Left lobe of liver (tissue), 2 donors: ENCODE measurements around the gene MID1. TPM values are rescaled to one million over a fixed set of nuclear protein-coding genes. Genes with fewer than 3 reads are reported as not detected.

Experiments used
- ATAC-seq: fragments of 200-7000 bp; cut with Tn5 transposase; one replicate; pipeline ENCODE4 v1.9.1; 2020; ENCODE audit warnings: mild to moderate bottlenecking, moderate library complexity
- DNase-seq: peaks from one replicate; pipeline ENCODE4 v3.0.0-alpha.2; 2020; ENCODE audit warnings: low spot score
- total RNA-seq: library from RNA; stranded (reverse); gene quantifications from one replicate; pipeline ENCODE4 v1.2.1, GENCODE V29; 2021
- donor health status: DM: no; HTN: no; CAD: no; lungs with moderate emphysema.
- donor health status: DM: no; HTN: yes; CAD: no.

MID1 gene
- total RNA-seq, 1 donor from 2014 or later = 2.4 TPM

DNA sequence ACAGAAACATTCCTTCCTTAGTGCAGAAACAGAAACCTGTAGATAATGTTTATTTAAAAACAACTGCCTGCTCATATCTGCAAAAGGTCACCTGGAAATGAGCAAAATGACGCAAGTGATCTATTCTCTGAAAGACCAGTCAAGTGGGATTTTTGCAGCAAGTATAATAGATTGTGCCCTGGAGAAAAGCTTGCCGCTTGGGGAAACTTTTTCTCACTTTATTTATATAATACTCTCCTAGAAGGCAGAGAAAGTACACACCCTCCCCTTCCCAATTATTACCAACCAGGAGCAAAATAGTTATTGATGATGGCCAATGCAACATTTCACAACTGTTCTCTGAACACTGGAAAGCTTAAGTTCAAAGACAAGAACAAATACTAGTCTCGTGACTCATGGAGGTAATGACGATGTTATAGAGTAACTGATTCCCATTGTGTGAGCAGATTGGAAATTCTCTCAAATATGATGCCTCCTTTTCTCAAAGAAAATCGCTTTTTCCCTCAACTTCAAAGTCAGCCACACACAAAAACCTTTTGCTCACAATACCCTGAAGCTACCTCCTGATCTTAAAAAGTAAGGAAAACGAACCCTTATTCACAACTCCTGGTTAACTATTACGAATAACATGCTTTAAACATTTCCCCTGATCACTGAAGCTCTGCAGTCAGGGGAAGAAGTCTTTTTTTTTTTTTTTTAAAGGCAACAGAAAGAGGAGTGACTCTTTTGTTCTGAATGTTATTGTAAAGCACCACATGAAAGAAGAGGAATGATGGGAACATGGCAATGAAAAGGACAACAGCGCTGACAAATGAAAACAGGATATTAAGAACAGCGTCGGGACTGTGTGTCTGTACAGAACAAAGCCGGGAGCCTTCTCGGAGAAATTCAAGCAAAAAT, 41.0 kb downstream of the MID1 start:
- ATAC-seq = peak; percentile 51
- DNase-seq = no peak

DNA sequence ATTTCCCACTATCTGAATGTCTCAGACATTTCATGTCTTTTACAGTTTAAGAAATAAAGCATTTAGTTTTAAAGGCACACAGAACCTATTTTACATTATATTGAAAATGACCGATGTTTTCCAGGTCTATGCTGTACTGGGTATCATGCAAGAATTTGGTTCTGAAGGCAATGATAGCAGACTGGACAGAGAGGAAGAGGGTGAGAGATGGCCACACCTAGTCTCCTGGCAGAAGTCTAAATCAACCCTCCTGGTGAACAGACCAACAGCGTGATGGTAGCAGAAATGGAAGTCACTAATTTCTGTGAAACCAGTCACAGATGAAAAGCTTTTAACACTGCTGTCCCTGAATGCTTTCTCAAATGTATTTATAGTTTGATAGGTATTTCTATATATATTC, 41.9 kb downstream of the MID1 start:
- ATAC-seq (no peak), DNase-seq (no peak)

DNA sequence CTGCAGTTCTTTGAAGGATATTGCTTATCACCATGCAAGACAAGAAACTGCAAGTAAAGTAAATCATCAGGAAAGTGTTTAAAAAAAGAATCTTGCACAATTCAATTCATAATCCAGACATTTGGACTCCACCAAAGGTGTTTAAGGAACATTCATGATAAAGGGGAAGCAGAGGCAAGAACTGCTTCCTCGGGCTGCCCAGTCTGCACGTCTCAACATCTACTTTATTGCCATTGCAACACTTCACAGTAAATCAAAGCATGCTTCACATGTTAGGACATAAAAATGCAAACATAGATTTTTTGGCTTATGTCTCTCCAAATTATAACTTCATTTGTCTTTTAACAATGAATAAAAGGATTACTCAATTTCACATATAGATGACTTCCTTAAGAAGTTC, 42.5 kb downstream of the MID1 start:
- DNase-seq (no peak), ATAC-seq (no peak)

DNA sequence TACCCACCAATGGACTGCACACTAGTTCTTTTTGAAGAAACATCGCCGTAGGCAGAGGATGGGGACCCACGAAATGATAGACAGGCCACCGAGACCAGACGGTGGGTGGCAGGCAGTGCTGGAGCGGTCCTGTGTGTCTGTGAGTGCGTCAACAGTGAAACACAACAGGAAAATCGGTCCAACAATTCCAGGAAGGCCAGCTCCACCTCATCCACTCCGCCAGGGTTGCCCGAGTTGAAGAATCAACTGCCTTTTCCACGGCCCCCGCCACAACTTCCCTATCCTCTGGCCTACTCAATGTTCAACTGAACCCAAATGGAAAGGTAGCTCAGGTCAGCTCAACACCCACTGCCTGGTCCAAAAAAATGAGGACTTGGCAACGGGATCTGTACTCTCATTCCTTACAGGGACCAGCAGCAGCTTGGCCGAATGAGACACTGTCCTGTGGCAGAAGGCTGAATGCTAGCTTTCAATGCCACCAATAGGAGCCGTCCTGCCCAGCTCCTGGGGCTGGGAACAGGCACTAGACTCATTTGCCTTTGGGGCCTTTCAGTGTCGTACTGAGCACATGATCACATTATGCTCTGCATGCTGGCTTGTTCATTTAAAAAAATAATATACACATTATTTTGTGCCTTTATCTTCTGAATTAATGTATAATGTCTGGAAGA, 43.5 kb downstream of the MID1 start:
- DNase-seq = no peak
- ATAC-seq = no peak

DNA sequence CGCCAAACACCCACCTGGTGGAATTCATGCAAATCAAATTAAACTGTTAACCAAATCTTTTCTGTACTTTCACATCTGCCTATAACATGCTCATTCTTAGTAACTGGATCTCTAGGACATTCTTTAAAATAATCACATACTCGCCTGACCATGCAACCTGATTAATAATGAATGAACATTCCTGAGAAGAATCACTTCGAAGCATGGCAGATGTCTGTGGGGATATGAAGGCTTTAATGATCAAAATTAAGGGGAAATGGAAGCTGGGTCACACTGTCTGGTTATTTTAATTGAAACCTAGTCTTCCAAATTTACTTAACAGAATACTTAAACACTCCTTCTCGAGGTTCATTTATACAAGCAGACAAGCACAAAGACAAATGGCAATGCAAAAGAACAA, 44.2 kb downstream of the MID1 start:
- ATAC-seq = no peak
- DNase-seq = no peak

DNA sequence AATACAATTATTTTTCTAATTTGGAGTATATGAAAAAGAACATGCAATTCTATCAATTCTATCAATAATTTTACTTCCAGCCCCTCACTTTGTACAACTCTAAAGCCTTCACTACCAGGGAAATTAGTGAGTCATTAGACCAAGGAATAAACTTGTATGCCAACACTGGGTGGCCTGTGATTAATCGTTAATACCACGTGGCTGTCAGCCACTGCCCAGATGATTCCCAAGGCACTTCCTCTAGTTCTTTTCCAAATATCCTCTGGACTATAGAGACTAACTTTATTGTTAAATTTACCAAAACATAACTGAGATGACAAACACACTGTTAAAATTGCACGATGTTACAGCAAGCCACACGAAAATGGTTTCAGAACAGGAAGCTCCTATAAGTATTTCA, 45.7 kb downstream of the MID1 start:
- ATAC-seq = no peak
- DNase-seq = no peak

DNA sequence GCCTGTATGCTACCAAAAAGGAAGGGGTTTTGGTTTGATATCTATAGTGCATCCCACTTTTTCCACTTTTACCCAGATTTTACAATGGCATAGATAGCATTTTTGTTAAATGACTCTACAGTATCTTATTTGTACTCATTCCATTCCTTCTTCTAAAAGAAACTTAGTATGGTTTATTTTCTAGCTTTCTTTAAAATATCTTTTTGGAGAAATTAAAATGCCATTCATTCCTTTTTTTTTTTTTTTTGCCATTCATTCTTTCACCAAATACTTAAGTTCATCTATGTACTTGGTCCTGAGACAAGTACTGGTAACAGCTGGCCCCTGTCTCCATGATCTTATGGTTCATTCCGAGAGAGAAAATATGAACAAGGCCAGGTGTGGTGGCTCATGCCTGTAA, 49.1 kb downstream of the MID1 start:
- ATAC-seq (no peak), DNase-seq (no peak)

DNA sequence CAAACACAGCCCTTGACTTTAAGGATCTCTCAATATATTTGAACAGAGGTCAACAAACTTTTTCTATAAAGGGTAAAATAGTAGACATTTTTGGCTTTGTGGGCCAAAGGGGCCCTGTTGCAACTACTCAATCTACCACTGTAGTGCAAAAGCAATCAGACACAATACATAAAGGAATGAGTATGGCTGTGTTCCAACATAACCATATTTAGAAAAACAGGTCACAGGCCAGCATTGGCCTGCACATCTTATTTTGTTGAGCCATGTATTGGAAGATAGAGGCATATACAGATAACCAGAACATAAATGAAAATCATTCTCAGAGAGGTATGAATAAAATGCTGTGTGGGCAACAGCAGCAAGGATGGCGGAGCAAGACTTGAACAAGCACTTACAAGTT, 49.8 kb downstream of the MID1 start:
- DNase-seq (no peak), ATAC-seq (no peak)

DNA sequence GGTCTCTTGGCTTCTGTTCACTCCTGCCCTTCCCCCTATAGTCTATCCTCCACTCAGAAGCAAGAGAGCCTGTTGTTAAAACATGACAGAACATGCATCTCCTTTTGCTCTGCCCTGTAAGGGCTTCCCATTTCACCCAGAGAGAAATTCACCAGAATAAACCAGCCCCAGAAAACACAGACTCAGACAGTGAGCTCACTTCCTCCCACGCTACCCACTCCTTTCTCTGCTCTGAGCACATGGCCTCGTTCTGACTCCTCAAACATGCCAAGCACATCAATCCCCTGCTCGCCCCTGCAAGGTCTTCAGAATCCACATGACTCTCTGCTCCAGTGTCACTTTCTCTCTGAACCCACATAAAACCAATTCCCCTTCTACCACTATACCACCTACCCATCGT, 50.4 kb downstream of the MID1 start:
- ATAC-seq = no peak

DNA sequence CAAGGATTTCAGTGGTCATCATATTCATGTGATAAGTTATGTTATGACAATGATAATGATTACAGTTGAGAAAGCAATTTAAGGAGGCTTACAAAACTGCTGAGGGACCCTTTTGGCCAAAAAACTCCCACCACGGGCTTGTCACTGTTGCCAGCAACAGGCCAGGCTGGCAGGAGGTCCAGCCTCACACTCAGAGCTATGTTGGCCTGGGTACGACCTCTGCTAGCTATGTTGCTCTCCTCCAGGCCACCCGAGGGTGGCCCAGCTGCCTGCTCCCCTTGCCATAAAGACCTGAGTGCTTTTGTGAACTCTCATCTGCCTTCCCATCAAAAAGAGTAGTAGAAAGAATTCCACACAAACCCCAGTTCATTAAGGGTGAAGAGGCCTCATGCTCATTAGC, 52.0 kb downstream of the MID1 start:
- DNase-seq (no peak), ATAC-seq (no peak)

More for the DNA sequence above, 50.4 kb downstream of the MID1 start:
- DNase-seq = no peak

DNA sequence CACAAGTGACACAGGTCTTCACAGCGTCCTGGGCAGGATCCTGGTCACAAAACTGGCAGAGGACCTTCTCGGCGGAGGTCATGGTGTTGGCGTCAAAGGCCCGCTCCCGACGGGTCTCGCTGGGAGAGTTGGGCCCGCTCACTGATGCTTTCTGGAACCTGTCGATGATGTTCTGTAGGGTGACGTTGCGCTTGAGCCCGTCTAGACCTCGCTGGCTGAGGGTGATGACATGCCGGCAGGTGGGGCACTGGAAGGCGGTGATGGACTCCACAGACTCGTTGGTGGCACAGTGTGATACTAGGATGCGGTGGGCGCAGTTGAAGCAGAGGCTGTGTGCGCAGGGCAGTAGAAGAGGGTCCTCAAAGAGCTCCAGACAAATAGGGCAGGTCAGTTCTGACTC, 53.2 kb downstream of the MID1 start:
- DNase-seq (no peak), ATAC-seq (no peak)

DNA sequence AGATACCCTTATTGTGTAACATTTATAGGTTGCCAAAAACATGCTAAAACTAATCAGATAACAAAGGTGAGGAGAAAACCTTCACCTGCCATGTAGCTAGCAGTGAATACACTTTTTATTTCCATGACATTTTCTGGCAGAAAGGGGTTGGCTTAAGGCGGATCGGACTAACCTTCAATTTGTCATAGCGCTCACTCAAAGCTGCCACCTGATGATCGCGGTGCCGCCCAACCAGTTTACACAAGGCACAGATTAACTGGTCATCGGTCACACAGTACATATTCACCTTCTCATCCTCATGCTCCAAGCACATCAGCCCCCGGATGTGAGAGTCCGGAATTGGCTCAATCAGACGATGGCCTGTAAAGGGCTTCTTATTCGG, 53.7 kb downstream of the MID1 start:
- DNase-seq (no peak), ATAC-seq (peak; percentile 80)

DNA sequence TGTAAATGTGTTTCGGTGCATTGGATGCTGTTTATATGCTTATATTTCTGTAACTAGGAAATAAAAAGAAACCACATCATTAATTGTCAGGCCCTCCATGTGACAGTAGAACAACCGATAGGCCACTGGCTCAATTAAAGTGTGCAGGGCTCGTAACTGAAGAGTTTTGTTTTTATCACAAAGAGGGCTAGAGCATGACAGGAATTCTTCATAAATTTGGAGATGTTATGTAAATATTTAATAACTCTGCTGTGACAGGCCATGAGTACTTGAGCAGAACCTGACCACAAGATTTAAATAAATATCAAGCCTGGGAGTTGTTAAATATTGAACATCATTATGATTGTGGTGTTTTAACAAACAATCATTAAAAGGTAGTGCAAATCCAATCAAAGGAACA, 55.9 kb downstream of the MID1 start:
- ATAC-seq (no peak), DNase-seq (no peak)

DNA sequence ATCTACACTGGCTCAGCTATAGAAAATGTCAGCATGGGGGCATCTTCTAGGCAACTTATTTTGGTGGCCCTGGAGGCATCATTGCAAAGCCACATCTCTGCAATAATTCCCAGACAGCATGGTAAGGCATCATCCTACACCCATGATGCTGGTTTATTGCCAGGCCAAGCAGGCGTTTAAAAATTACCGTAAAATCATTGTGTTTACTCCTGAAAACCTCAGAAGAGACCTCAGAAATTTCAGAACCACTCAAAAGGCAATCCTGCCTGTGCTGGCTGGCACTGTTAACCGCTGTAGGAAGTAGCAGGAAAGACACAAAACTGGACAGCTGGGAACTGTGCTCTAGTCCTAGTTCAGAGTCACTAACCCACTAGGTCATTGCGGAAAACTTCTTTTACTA, 63.2 kb downstream of the MID1 start:
- ATAC-seq (no peak), DNase-seq (no peak)

DNA sequence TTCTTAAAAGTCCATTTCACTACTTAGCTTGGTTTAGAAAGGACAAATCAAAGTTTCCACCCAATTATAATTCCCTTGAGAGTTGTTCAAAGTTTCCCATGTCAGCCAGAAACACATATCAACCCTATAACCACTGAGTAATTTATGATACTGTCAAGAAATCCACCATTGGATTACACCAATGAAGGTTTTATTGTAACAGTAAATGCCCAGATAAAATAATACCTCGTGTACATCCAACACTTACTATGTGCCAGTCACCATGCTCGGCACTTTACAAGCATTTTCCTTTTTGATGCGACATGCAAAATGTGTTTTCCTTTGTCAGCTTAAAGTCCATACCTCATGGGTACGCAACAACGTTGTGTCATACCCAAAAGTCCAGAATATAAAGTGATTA, 64.0 kb downstream of the MID1 start:
- ATAC-seq = no peak
- no peak for DNase-seq

DNA sequence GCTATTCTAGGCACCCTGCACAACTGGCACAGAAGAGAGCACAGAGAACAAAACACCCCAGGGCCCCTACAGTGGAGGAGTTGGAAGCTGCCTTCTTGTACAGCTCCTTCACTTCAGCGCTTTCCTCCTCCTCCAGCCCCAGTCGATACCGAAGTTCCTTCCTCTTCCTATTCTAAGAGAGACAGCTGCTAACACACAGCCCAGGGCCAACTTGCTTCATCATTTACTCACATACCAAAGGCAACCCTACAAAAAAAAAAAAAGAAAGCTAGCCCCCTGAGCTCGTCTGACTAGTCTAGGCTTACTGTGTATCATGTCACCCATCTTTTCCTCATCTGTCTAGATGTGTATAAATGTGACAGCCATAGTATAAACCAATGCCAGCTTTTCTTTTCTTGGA, 64.5 kb downstream of the MID1 start:
- DNase-seq (no peak), ATAC-seq (no peak)

DNA sequence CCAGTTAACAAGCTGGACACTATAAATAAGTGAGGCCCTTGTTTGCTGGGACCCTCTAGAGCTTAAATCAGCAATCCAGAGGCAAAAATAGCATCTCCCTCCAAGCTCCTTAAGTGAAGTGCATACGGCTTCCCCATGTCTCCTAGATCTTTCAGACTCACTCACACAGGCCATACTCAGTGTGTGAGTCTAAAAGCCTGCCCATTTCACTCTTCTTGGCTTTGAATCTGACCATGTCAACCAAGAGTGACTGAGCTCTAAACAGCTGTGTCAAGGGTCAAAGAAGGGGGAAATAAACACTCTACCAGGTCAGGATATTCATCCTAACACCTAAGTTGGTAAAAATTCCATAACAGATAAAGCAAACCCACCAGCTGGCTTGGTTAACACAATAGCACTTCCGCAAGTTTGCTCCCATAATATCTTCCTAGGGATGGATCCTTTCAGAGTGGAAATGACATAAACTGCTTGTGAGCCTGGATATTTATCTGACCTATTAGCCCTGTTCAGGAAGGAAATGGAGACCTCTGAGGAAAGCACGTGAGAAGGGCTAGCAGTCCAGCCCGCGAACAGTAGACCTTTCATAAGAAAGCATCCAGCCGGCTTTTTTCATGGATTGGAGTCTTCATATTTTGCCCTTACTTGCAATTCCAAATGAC, 65.6 kb downstream of the MID1 start:
- DNase-seq (no peak), ATAC-seq (no peak)

DNA sequence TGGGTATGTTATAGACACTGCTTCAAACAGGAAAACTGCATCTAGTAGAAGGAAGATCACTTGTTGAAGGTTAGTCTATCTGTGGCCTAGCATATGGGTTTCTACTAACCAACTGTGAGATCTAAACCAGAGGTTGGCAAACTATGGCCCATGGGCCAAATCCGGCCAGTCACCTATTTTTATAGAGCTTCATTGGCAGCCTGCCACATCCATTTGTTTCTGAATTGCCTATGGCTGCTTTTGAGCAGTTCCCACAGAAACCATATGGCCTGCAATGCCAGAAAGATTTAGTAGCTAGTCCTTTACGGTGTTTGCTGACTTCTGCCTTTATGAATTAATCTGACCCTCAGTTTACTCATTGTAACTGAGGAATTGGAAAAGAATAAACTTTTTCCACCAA, 71.1 kb downstream of the MID1 start:
- DNase-seq = no peak

DNA sequence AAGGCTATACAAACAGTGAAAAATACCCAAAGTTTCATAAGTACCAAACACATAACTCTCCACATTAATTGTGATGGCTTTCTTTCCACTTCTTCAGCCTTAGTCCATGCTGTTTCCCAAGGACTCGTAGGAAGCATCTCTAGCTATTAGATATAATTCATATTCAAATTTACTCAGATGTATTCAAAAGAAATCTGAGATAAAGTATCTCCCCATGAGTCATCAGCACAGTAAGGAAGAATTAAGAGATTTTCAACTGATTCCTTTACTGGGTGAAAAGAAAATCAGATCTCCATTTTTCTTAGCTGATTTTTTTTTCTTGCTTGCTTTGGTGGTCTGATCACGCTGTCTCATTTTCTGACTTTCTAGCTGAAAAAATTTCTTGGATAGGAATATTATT, 71.7 kb downstream of the MID1 start:
- ATAC-seq (no peak), DNase-seq (no peak)

More for the DNA sequence above, 71.1 kb downstream of the MID1 start:
- no peak for ATAC-seq

DNA sequence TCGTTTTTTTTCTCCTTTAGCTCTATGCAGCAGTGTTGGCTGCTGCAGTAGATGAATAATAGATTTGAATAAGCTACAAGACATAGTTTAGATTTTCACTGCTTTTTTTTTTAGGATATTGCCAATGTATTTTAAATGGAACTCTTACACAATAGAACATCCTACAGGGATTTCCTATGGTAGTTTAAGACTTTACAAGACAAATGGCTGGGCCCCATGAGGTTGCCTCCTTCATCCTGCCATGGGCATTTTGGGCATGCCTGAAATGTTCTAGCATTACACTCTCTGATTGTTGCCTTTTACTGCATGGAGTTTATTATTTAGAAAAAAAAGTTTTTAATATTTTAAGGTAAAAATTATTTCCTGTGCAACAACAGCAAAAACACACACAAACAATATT, 74.5 kb downstream of the MID1 start:
- no peak for DNase-seq
- ATAC-seq = no peak

DNA sequence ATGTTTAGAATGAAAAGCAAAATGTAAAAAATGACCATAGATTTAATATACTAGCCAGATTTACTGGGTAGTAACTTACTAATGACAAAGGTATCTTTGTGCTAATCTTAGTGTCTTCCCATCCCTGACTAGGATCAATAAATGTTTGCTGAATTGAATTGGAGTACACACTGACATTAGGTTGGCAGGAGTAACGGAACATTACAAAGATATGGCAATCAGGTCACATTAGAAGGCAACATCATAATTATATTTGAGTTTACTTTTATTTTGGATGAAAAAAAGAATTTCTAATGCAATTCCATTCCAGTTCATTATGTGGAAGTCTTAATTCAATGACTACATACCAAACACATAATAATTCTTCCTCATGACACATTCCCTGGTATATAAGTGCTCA, 77.8 kb downstream of the MID1 start:
- DNase-seq = no peak
- ATAC-seq = peak; percentile 69

DNA sequence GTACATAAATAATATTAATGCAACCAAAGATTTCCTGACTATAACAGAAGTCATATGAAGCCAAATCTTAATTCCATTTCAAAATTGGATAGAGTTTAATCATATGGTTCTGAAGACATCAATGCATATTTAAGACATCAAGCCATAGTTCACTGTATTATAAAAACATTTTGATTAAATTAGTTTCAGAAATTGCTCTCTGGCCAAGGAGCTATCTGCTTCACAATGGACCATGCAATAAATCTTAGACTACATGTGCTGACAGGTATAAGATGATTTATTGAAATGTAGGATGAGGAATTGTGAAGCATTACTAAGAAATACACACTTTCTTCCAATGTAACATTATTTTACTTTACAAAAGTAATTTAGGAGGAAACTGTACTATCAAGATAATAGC, 81.6 kb downstream of the MID1 start:
- ATAC-seq = no peak
- no peak for DNase-seq
